Sigmoid colon (tissue), 4 donors: ENCODE data around the gene TMEM132D.

Experiments used
- CTCF ChIP-seq, 4 experiments: fragments of 450-650 bp in 3 of 4; fragments of 200-600 bp in 1 of 4; IDR thresholded peaks; one replicate each; pipeline ENCODE4 v1.5.1; 2016 to 2019; ENCODE audit warnings: antibody characterized with exemption in 4 of 4, mild to moderate bottlenecking in 3 of 4, moderate library complexity in 2 of 4
- EP300 ChIP-seq, 4 donors: sonication (generic); formaldehyde crosslinking; IDR thresholded peaks; one replicate each; pipeline ENCODE4 v1.6.1; 2017; ENCODE audit warnings: antibody characterized with exemption in 4 of 4
- POLR2A ChIP-seq, 2 donors: fragments of 450-650 bp; IDR thresholded peaks; one replicate each; pipeline ENCODE4 v1.6.1; 2016; ENCODE audit warnings: antibody characterized with exemption in 2 of 2, mild to moderate bottlenecking in 2 of 2, moderate library complexity in 2 of 2

- TF ChIP-seq EP300 (IDR thresholded peaks at IDR 0.05) = no peak
- TF ChIP-seq CTCF (IDR thresholded peaks at IDR 0.05) = no peak
- no peak for TF ChIP-seq POLR2A (IDR thresholded peaks at IDR 0.05)
Measured at GRCh38 chr12:129701631-129702101, 202.2 kb downstream of the TMEM132D start.
